ENCODE results near the gene CLSTN1.

DNA sequence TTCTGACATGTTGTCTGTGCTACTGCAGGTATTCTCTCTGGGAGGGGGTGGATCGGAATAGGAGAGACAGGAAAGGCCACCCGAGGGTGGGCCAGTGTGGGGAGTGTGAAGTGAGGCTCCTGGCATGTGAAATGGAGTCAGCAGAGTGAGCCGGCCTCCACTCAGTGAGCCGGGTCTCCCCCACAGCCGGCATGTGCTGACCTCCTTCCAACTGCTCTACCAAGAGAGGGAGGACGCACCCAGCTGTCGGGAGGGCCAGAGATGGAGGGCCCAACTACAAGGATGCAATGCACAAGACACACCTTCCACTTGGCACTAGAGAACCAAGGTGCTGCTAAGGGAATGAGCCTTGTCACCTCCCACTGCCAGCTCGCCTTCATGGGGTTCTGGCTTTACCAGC is 28.2 kb upstream of the CLSTN1 start:
- TF ChIP-seq POLR2A (IDR thresholded peaks at IDR 0.05; ENCODE audit: low read depth, low read length) (no peak), TAF1 (IDR thresholded peaks at IDR 0.05; ENCODE audit: low read depth, low read length) (no peak)
